NCI-H345 treated with DMSO at 0.1 percent for 48 hours (cell line): ENCODE measurements around the gene FRMD6.

Experiments used
- DNase-seq: peaks from one replicate; lab custom pipeline; 2025; ENCODE audit not compliant: unreplicated experiment; lab: John Stamatoyannopoulos, UW

The FRMD6 gene

DNA sequence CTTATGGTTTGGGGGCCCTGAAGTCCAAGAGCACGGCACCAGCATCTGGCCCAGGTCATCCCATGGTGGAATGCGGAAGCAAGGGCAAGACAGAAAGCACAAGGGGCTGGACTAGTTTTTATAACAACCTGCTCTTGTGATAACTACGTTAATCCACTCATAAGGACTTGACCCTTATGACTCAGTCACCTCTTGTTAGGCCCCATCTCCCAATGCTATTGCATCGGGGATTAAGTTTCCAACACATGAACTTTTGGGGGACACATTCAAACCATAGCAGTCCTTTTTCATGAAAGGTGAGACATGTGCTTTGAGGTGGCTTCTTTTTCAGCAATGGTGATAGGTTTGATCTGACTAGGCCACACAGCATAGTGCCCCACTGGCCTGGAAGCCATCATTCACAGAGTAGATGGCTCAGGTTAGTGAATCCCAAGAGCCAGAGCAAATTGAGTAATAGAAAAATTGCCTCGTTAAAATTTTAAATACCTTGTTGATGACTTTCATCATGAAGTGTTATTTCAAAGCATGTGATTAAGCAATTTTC is 12.1 kb downstream of the FRMD6 start:
- DNase-seq: no peak

DNA sequence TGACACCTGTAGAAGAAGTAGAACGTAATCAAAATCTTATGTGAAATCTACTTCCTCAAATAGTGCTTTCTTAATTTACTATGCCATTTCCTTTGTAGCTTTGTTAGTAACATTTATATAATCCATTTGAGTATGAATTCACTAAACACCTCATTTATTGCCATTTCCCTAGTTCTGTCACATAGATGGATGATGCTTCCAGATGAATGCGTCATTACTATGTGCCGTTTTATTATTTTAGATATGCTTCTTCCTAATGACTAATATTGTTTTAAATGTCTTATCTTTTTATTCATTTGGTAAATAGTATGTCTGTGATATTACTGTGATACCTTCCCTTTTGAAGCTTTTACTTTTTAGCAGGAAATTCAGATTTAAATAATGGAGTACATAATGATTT is 14.4 kb downstream of the FRMD6 start:
- DNase-seq: no peak

DNA sequence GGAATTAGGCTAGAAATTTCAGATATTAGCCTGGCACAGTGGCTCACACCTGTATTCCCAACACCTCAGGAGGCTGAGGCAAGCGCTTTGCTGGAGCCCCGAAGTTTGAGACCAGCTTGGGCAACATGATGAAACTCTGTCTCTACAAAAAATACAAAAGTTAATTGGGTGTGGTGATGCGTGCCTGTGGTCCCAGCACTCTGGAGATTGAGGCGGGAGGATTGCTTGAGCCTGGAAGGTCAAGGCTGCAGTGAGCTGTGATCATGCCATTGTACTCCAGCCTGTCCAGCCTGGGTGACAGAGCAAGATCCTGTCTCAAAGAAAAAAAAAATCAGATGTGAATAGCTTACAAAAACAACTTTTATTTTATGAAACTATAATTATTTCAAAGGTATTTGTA is 15.1 kb downstream of the FRMD6 start:
- no peak for DNase-seq

DNA sequence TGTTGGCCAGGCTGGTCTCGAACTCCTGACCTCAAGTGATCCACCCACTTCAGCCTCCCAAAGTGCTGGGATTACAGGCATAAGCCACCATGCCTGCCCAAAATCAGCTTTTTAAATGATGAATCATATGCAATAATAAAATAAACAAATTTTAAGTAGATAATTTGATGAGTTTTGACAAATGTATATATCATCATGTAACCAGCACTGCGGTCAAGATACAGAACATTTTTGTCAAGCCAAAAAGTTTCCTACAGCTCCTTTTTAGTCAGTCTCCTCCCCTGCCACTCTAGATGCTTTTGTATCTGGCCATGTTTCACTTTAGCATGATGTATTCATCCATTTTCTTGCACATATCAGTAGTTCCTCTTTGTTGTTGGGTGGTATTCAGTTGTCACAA is 17.2 kb downstream of the FRMD6 start:
- no peak for DNase-seq

DNA sequence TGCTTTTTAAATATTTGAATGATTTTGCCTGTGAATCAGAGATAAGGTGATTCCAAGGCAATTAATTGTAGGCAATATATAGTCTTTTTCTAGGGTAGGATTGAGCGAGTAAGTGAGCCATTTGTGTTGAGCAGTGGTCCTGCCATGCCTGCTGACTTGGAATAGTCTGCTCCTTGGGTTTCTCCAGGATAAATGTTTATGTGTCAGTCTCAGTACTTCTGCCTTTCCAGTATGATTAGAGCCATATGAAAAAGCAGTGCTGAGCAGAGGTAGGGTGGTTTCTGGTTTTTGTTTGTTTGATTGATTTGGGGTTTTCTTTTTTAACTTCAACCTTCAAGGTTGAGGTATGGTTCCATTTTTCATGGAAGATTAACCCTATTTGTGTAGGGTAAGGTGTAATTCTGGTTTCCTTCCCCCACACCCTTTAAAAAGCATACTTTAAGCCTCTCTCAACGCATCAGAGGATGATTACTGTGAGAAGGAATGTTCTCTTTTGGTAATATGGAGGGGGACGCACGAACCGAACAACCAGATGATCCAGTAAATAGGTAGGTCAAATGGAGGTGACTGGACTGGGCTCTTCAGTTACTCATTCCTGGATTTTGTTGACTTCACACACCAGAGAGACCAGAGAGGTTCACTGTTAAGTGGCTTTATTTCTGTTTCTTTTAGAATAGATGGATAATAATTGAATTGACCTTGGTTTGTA is 22.7 kb downstream of the FRMD6 start:
- DNase-seq: no peak

DNA sequence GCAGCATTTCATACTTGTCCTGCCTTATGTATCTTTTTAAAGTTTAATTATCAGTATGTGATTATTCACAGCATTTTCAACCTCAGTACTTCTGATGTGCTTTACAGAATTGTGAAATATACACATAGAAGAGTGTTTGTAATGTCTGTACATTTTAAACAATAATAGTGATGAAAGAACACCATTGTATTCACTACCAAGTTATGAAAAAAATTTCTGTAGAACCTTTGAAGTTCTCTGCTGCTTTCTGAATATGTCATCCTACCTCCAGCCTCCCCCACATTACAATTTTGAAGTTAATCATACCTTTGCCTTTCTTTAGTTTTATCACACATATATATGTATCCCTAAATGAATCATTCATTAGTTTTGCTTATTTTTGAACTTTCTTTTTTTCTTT is 24.8 kb downstream of the FRMD6 start:
- no peak for DNase-seq

DNA sequence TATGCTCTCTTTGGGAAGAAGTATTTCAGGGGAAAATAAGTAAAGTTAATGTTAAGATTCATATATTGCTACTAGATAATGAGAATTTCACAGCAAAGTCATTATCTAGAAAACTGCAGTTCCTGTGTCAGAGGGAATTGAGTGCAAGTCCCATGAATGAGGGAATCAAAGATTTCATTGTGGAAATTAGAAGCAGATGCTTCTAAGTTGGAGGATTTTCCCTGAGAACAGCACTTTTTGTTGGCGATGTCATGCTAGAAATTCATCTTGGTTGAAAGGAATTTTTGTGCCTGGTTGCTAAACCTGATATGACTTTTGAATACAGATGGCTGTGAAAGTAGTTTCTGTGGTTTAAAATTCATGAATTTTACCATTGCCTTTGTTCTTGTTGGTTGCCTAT is 25.6 kb downstream of the FRMD6 start:
- no peak for DNase-seq

DNA sequence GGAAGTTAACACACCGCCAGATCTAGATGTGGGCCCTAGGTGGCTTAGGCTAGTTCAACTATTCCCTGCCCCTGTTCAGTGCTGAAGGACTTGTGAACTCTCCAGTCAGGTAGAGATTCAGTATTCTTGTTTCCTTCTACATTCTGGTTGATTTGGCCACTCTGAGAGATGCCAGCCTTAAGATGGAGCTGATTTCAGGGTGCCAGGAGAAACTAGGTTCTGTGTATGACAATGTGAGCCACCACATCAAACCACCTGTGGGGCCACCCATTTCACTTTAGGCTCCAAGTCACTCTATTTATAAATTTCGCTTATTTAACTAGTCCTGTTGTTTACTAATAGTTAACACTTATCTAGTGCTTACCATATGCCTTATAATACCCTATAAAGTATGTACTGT is 26.0 kb downstream of the FRMD6 start:
- DNase-seq: no peak

DNA sequence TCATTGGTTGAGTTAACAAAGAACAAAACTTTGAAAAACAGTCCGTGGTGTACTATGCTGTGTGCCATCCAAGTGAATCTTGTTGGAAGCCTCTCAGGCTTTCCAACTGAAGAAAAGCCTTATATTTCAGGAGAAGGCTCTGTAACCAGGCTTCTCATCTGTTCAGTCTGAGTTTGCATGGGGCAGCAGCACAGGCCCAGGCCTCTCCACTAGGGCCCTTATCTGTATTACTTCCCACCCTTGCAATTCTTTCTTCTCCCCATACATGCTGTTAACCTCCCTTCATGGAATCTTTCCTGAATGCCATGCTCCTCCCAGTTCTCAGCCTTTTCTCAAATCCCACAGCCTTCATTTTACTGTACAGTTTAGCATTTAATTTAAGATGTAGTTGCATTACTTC is 28.3 kb downstream of the FRMD6 start:
- no peak for DNase-seq

DNA sequence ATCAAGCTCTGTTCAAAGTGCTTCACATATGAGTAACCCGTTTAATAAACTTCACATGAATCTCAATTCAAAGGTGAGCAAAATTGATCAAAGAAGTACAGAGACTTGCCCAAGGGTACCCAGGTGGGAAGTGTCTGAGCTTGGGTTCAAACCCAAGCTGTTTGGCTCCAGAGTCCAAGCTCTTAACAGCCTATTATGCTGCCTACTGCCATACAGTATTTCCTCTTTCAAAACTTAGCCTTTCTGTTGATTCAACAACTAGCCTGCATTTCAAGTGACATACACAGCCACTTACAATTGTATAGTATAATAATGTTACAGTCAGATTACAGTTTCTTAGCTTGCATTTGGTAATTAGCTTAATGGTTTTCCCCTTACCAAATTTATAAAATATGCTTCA is 29.7 kb downstream of the FRMD6 start:
- no peak for DNase-seq

DNA sequence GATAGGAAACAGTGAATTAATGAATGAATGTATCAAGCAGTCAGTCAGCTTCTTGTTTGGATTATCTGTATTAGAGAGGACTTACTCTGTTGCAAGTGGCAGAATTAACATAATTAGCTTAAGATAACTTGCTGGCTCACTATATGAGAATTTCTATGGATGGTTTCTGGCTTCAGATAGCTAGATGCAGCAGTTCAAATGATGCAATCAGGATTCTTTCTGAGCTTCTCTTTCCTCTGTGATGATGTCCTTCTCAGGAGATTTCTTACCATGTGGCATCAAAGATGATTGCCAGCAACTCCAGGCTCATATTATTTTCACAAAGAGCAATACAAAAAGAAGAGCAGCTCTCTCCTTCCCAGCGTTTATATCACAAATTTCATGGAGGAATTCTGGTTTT is 30.7 kb downstream of the FRMD6 start:
- no peak for DNase-seq

DNA sequence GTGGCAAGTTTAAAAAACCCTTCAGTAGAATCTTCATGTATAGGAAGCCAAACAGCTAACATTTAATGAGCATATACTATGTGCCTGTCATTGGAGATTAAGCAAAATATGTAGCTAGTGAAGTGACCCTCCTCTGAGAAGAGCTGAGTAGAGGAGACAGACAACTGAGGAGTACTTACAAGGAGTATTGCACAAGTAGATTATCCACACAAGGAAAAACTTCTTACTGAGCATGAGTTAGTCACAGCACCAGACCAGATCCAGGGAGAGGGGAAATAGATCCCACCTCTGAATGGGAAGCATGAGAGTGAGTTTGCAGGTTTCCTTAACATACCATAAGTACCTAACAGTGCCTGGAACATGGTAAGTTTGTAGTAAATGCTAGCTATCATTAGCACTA is 33.0 kb downstream of the FRMD6 start:
- DNase-seq: no peak

DNA sequence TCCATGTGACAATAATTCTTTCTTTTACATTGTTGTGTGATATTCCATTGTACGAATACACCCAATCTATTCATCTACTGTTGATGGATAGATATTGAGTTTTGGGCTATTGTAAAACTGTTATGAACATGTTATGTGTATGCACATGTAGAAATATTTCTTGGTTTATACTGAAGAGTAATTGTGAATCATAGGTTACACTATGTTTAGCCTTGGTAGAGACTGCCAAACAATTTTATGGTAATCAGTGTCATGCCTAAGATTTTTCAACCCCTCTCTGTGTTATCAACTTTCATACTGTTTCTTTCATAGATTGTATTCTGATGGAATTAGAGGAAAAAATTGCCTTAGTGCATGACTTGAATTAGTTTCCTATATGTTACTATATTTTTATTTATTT is 39.5 kb downstream of the FRMD6 start:
- no peak for DNase-seq

DNA sequence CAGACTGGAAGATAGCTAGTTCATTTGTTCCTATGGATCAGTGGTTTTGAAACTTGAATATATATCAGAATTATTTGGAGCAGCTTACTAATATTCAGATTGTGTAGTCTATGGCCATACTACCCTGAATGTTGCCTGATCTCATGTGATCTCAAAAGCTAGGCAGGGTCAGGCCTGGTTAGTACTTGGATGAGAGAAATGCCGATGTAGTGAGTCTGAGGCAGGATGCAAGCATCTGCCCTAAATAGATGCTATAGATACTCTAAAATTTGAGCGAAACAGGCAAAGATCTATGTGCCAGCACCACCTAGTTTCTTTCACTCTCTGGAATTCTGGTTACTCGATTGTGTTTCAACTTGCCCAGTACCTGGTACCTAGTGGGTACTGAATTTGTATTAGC is 40.9 kb downstream of the FRMD6 start:
- DNase-seq: no peak

DNA sequence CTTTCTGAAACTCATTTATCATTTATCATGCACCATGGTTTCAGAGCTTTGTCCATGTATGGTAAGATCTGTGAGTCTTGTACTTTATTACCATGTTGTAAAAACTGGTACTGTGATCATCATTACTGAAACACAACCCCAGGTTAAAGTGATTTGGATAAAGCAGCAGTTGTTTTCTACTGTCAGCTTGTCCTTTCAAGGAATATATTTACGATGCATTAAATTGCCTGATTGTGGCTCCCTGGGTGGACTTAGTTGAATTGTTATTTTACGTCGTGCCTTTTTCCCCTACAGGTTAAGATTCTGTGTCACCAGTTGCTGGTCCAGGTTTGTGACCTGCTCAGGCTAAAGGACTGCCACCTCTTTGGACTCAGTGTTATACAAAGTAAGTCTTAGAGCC is 46.1 kb downstream of the FRMD6 start:
- no peak for DNase-seq

DNA sequence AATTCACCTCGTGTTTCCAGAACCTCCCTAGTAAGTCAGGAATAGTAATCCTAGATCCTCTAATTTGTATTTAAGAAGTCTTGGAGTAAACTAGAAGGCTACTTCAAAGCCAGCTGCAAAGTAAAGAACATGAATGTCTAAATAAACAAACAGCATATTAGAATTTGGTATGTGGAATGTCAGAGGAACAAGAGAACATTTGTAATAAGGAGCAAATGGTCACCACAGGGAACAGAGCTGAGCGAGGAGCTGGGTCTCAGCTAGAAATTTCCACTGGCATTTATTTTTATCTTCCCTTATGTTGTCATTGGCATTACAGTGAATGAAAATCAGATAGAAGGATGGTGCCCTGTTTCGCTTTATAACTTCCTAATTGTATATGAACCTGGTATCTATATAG is 50.2 kb downstream of the FRMD6 start:
- DNase-seq: no peak

DNA sequence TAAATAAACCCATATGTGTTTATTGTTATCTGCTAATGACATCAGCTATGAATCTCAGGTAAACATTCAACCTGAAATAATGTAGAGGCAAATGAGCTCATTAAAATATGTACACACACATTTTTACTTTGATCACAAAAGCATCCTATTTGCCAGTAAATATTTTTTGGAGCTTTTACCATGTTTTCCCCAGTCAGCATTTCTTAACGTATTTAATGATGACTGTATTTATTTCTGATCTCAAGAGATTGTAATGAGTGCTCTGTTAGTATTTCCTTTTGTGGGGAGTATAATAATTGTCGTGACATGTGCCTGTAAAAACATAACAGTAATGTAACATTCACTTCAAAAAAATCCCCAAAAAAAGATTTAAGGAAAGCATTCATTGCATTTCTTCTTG is 52.1 kb downstream of the FRMD6 start:
- no peak for DNase-seq

DNA sequence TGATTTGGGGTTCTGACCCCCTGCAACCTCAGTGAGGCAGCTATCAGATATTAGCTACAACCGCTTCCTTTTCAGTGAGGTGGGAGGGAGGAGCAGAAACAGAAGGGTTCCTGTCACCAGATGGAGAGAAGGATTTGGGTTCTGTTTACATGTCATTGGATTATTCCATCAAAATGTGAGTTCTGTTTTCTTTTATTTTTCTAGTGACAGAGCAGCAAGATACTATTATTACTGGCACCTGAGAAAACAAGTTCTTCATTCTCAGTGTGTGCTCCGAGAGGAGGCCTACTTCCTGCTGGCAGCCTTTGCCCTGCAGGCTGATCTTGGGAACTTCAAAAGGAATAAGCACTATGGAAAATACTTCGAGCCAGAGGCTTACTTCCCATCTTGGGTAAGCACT is 52.8 kb downstream of the FRMD6 start:
- no peak for DNase-seq

DNA sequence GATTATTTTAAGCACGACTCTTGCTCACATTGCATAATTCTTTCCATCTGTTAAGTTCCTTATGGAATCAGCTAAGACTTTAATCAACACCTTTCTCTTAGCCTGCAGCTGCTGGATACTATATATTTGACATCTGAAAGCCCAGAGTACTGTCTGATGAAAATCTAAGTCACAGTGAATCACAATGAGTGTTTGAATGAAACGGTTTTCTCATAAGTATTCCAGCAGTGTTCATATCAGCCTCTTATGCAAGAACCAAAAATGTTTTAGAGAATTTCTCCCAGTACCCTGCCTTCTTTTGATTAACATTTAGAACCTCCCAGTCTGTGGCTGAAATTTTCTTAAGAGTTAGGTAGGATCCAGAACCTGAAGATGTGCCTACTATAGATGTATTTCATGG is 55.6 kb downstream of the FRMD6 start:
- DNase-seq: no peak

DNA sequence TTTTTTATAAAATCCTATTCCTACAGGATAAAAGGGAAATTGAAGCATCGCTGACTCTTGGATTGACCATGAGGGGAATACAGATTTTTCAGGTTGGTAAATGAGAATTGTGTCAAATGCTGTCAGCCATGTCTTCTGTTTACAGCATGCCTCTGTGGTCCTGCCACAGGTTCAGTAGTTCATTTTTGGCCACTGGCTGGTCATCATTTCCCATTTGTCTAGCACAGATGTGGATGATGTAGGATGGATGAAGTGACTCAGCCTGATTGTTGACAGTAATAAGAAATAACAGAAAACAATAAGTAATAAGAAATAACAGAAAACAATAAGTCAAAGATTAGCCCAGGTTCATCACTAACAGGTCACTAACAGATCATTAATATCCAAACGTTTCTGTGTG is 59.8 kb downstream of the FRMD6 start:
- no peak for DNase-seq

DNA sequence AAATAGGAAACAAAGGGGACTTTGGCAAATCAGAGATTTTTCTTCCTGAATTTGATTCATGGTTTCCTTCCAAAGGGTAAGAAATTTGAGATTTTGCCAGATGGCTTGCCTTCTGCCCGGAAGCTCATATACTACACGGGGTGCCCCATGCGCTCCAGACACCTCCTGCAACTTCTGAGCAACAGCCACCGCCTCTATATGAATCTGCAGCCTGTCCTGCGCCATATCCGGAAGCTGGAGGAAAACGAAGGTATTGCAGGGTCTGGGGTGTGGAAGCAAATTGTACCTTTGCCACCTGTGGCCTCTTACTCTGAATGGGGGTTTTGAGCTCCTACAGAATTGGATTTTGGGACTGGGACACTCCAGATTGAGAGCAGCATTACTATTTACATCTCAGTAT is 63.5 kb downstream of the FRMD6 start:
- DNase-seq: no peak

DNA sequence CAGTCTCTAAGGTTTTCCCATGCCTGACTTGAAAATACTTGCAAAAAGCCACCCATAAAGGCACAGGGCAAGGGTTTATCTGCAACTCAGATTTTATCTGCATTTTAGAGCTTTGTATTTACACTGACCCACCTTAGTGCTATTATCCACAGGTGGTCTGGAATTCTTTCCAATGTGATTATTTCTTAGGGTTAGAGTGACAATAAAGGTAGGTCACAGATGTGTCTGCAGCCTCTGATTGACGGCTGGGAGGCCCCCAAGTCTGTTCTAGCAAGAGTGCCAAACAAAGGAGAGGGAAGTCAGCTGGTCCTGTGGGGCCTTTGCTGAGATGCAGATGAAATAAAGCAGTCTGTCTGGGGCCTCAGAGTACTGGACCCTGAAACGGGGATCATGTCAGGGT is 64.0 kb downstream of the FRMD6 start:
- DNase-seq: no peak

DNA sequence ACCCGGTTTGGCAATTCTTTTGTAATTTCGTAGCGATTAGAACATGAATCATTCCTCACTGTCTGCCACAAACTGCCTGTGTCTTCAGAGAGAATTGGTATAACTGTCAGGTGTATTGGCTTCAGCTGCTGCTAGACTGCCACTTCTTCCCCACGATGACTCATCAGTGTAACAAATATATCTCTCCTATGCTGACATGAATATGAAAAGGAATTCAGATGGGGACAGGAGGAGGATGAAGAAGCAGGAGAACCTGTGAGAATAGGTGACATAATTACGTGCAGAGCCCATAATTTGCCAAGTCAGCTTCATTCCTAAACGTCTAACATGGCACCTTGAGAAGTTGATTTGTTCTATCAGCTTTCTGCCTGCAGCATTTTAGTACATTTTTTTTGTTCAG is 64.9 kb downstream of the FRMD6 start:
- no peak for DNase-seq
